T follicular helper cell (primary cell): ENCODE measurements around the gene SEPTIN8.

ENCODE experiments used
- DNase-seq: peaks from one replicate; pipeline ENCODE4 v3.0.0-alpha.2; 2020; ENCODE audit warnings: low read depth

SEPTIN8 gene

GRCh38 chr5:132780577-132780976 lies 3.5 kb upstream of the SEPTIN8 start:
- DNase-seq = no peak

GRCh38 chr5:132779961-132780360 lies 2.9 kb upstream of the SEPTIN8 start:
- DNase-seq = no peak

GRCh38 chr5:132778856-132779255 lies 1.8 kb upstream of the SEPTIN8 start:
- no peak for DNase-seq

GRCh38 chr5:132778129-132778528 lies 1.1 kb upstream of the SEPTIN8 start:
- DNase-seq = no peak

- DNase-seq = no peak
Observed at GRCh38 chr5:132776938-132777208, 166 bp downstream of the SEPTIN8 start.

GRCh38 chr5:132776131-132776937 lies 705 bp downstream of the SEPTIN8 start:
- DNase-seq = no peak

- DNase-seq = no peak
Observed at GRCh38 chr5:132775476-132775961, 1.5 kb downstream of the SEPTIN8 start.

- DNase-seq = no peak
Observed at GRCh38 chr5:132774896-132775295, 2.1 kb downstream of the SEPTIN8 start.

- no peak for DNase-seq
Observed at GRCh38 chr5:132774406-132774805, 2.6 kb downstream of the SEPTIN8 start.

GRCh38 chr5:132773601-132774355 lies 3.3 kb downstream of the SEPTIN8 start:
- DNase-seq = no peak

GRCh38 chr5:132773114-132773513 lies 3.9 kb downstream of the SEPTIN8 start:
- DNase-seq = no peak

- no peak for DNase-seq
Observed at GRCh38 chr5:132772291-132773070, 4.6 kb downstream of the SEPTIN8 start.

- DNase-seq = no peak
Observed at GRCh38 chr5:132771503-132771998, 5.5 kb downstream of the SEPTIN8 start.

GRCh38 chr5:132770476-132771159 lies 6.4 kb downstream of the SEPTIN8 start:
- DNase-seq = no peak

- DNase-seq = no peak
Observed at GRCh38 chr5:132768485-132768868, 8.6 kb downstream of the SEPTIN8 start.

GRCh38 chr5:132767150-132767549 lies 9.9 kb downstream of the SEPTIN8 start:
- no peak for DNase-seq

- DNase-seq = no peak
Observed at GRCh38 chr5:132766806-132767055, 10.3 kb downstream of the SEPTIN8 start.

GRCh38 chr5:132766020-132766805 lies 10.8 kb downstream of the SEPTIN8 start:
- no peak for DNase-seq

GRCh38 chr5:132765311-132766019 lies 11.6 kb downstream of the SEPTIN8 start:
- no peak for DNase-seq

GRCh38 chr5:132764671-132765238 lies 12.3 kb downstream of the SEPTIN8 start:
- DNase-seq = no peak
